CD14-positive monocyte (primary cell): ENCODE results near the gene RSAD2. TPM values are rescaled to one million over a fixed set of nuclear protein-coding genes. Genes with fewer than 3 reads are reported as not detected.
A peak's percentile ranks its signal among the peaks of the same experiment; 100 is the strongest.

Source experiments
- DNase-seq, 3 donors: peaks; one replicate each; pipeline ENCODE4 v3.0.0-alpha.2; 2011 to 2022
- H2AFZ ChIP-seq: 2 replicates; pipeline ENCODE4 v1.6.0; 2012; ENCODE audit warnings: mild to moderate bottlenecking, low read depth, low read length, inconsistent platforms; ENCODE audit not compliant: insufficient read depth, poor library complexity, severe bottlenecking
- H3K27ac ChIP-seq, 2 donors: 1 replicate in 1 of 2; 2 replicates in 1 of 2; pipeline ENCODE4 v1.5.1; 2012 to 2013; ENCODE audit warnings: low read length in 2 of 2, control low read depth in 1 of 2, inconsistent platforms in 1 of 2, low read depth in 1 of 2, mild to moderate bottlenecking in 1 of 2
- H3K27me3 ChIP-seq, 2 donors: one replicate each; pipeline versions ENCODE4 v1.6.0 to v1.6.1; 2011 to 2013; ENCODE audit warnings: low read length in 2 of 2; ENCODE audit not compliant: control insufficient read depth in 2 of 2, insufficient read depth in 2 of 2
- H3K36me3 ChIP-seq, 2 donors: replicated peaks in 1 of 2; 1 replicate in 1 of 2; 2 replicates in 1 of 2; pipeline versions ENCODE4 v1.5.1 to v1.6.1; 2012 to 2013; ENCODE audit warnings: low read length in 2 of 2, control low read depth in 1 of 2, inconsistent platforms in 1 of 2, mild to moderate bottlenecking in 1 of 2; ENCODE audit not compliant: insufficient read depth in 2 of 2, control insufficient read depth in 1 of 2
- H3K4me1 ChIP-seq, 2 donors: 1 replicate in 1 of 2; 2 replicates in 1 of 2; pipeline versions ENCODE4 v1.5.1 to v1.6.1; 2012 to 2013; ENCODE audit warnings: low read length in 2 of 2, control low read depth in 1 of 2, inconsistent platforms in 1 of 2, mild to moderate bottlenecking in 1 of 2, moderate library complexity in 1 of 2; ENCODE audit not compliant: insufficient read depth in 2 of 2, control insufficient read depth in 1 of 2
- H3K4me2 ChIP-seq: replicated peaks from 2 replicates; pipeline ENCODE3; 2012; ENCODE audit warnings: low read length, moderate library complexity, mild to moderate bottlenecking; ENCODE audit not compliant: poor library complexity, severe bottlenecking; ENCODE audit errors: extremely low read depth
- H3K4me3 ChIP-seq, 3 experiments: fragments of 200-600 bp in 1 of 3; sonication (generic) in 1 of 3; replicated peaks in 1 of 3; 1 replicate in 2 of 3; 2 replicates in 1 of 3; pipeline ENCODE4 v1.5.1; 2011 to 2013; ENCODE audit warnings: low read length in 3 of 3, mild to moderate bottlenecking in 3 of 3, control low read depth in 2 of 3, low read depth in 2 of 3, inconsistent platforms in 1 of 3, moderate library complexity in 1 of 3
- H3K79me2 ChIP-seq: 2 replicates; pipeline ENCODE4 v1.6.0; 2012; ENCODE audit warnings: mild to moderate bottlenecking, control low read depth, inconsistent platforms, low read length, moderate library complexity; ENCODE audit not compliant: insufficient read depth
- H3K9ac ChIP-seq: 2 replicates; pipeline ENCODE4 v1.6.0; 2017; ENCODE audit warnings: low read length, mild to moderate bottlenecking; ENCODE audit not compliant: insufficient read depth, poor library complexity, severe bottlenecking
- H3K9me3 ChIP-seq, 2 donors: replicated peaks in 1 of 2; 1 replicate in 1 of 2; 2 replicates in 1 of 2; pipeline versions ENCODE4 v1.5.1 to v1.6.1; 2012 to 2013; ENCODE audit warnings: low read length in 2 of 2, control low read depth in 1 of 2; ENCODE audit not compliant: control insufficient read depth in 1 of 2, insufficient read depth in 1 of 2
- H4K20me1 ChIP-seq: 2 replicates; pipeline ENCODE4 v1.6.0; 2012; ENCODE audit warnings: mild to moderate bottlenecking, low read length, control low read depth, moderate library complexity; ENCODE audit not compliant: insufficient read depth
- H3K27ac Mint-ChIP-seq, 7 donors: one replicate each; pipeline ENCODE4 v1.8.0; 2020; ENCODE audit warnings: mild to moderate bottlenecking in 7 of 7, mixed read lengths in 7 of 7, moderate library complexity in 6 of 7, inconsistent platforms in 2 of 7
- H3K27me3 Mint-ChIP-seq, 3 donors: one replicate each; pipeline ENCODE4 v1.8.0; 2021 to 2022; ENCODE audit warnings: low read depth in 3 of 3, mild to moderate bottlenecking in 3 of 3, mixed read lengths in 3 of 3, moderate library complexity in 3 of 3, inconsistent platforms in 1 of 3
- H3K36me3 Mint-ChIP-seq, 2 donors: one replicate each; pipeline ENCODE4 v1.8.0; 2020; ENCODE audit warnings: mixed read lengths in 2 of 2, inconsistent platforms in 1 of 2, mild to moderate bottlenecking in 1 of 2
- H3K4me1 Mint-ChIP-seq: one replicate; pipeline ENCODE4 v1.8.0; 2020; ENCODE audit warnings: mild to moderate bottlenecking, mixed read lengths
- H3K4me3 Mint-ChIP-seq, 2 donors: one replicate each; pipeline ENCODE4 v1.8.0; 2020; ENCODE audit warnings: mild to moderate bottlenecking in 2 of 2, mixed read lengths in 2 of 2, moderate library complexity in 1 of 2
- H3K9me3 Mint-ChIP-seq, 7 donors: one replicate each; pipeline ENCODE4 v1.8.0; 2020 to 2022; ENCODE audit warnings: mixed read lengths in 7 of 7, mild to moderate bottlenecking in 6 of 7, moderate library complexity in 6 of 7, inconsistent platforms in 2 of 7
- WGBS: methylation state at CpG from one replicate; pipeline ENCODE4 v1.1.5; 2013; ENCODE audit warnings: missing lambda C conversion rate; ENCODE audit not compliant: insufficient coverage; 5-methylcytosine and 5-hydroxymethylcytosine counted together
- intact Hi-C, 2 donors: fragments of 100-400 bp; cut with micrococcal nuclease; formaldehyde crosslinking; loops; one replicate each; pipeline versions ENCODE4 v1.15.0 to v1.15.1; 2023
- polyA plus RNA-seq, 3 donors: library from polyadenylated mRNA; depleted of rRNA in 1 of 3; unstranded in 2 of 3; stranded (reverse) in 1 of 3; fragments of 300-500 nt in 2 of 3; fragments of >200 nt in 1 of 3; fragmentation: Illumina TruSeq in 2 of 3; gene quantifications; 1 replicate in 2 of 3; 2 replicates in 1 of 3; pipeline ENCODE4 v1.2.3, GENCODE V29; 2012 to 2021
- TF ChIP-seq, protein P1 (sequence below): fragments of 200-600 bp; IDR thresholded peaks from one replicate; pipeline ENCODE4 v1.8.0; 2022; ENCODE audit warnings: antibody characterized with exemption, mild to moderate bottlenecking

Gene RSAD2
- polyA plus RNA-seq, 3 donors, result 6.0 to 12.6 (median 10.3) TPM

DNA sequence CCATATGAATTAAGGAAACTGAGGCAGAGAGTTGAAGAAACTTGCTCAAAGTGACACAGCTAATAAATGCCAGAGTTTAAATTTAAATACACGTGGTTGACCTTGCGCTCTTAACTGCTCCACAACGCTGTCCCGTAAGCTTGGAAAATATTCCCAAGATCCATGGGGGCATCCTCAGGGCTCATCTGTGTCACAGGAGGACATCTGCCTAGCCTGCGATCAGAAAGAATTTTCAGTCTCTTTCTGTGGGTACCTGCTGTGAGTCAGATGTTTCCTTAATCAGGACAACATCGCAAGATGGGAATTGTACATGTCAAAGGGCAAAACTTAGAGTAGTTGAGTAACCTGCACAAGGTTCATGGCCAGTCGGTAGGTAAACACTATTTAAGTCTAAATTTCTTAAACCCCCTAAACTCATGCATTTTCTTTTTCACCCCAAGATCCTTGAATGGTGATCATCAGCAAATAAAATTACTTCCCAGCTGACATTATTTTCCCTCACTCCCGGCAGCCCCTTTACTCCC, 13.3 kb upstream of the RSAD2 start:
- Histone ChIP-seq H3K36me3 (peaks cover 36 to 43% of the 10 kb centered on the region in 2 donors), H3K27me3 (no peaks in the 10 kb centered on the region), H3K4me3 (peak overlapping the region; percentile 79 to 93 (median 92)), H3K27ac (peak overlapping the region in 1 of 2 donors; percentile 78), H4K20me1 (no peaks in the 10 kb centered on the region), H3K79me2 (peaks cover 10% of the 10 kb centered on the region), H3K4me1 (peaks cover 23 to 25% of the 10 kb centered on the region in 2 donors), H3K4me2 (peak overlapping the region; percentile 76), H2AFZ (peak overlapping the region; percentile 94), H3K9me3 (peaks cover 16 to 19% of the 10 kb centered on the region in 2 donors), H3K9ac (peak overlapping the region; percentile 83)
- Mint-ChIP-seq H3K36me3 (peaks cover 45 to 47% of the 10 kb centered on the region in 2 donors), H3K27me3 (peaks cover 0 to 2% (median 0%) of the 10 kb centered on the region in 3 donors), H3K4me3 (peak overlapping the region; percentile 80 to 89), H3K27ac (peak overlapping the region in 4 of 7 donors; percentile 26 to 47 (median 36)), H3K9me3 (peaks cover 17 to 26% (median 20%) of the 10 kb centered on the region in 7 donors), H3K4me1 (peaks cover 34% of the 10 kb centered on the region)
- WGBS, result 75% methylated on average over 6 of the region's 8 CpGs
- no peak for DNase-seq
- intact Hi-C loops, result no loop called here
- TF ChIP-seq, protein P1, sequence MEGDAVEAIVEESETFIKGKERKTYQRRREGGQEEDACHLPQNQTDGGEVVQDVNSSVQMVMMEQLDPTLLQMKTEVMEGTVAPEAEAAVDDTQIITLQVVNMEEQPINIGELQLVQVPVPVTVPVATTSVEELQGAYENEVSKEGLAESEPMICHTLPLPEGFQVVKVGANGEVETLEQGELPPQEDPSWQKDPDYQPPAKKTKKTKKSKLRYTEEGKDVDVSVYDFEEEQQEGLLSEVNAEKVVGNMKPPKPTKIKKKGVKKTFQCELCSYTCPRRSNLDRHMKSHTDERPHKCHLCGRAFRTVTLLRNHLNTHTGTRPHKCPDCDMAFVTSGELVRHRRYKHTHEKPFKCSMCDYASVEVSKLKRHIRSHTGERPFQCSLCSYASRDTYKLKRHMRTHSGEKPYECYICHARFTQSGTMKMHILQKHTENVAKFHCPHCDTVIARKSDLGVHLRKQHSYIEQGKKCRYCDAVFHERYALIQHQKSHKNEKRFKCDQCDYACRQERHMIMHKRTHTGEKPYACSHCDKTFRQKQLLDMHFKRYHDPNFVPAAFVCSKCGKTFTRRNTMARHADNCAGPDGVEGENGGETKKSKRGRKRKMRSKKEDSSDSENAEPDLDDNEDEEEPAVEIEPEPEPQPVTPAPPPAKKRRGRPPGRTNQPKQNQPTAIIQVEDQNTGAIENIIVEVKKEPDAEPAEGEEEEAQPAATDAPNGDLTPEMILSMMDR, result no peak

DNA sequence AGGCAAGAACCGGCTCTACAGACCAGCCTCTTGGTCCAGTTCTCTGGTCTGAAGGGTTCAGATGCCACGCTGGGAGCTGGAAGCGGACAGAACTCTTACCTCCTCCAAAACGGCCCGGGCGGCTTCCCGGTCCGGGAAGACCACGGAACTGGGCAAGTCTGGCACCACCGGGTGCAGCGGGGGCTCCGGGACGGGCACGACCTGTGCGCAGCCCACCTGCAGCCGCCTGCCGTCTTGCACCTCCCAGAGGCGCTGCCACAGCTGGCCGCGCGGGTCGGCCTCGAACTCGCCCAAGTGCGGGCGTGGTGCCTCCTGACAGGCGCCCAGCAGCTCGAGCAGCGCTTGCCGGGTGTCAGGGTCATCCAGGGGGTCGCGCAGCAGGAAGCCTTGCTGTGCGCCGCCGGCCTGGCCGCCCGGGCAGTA, 12.6 kb upstream of the RSAD2 start:
- Histone ChIP-seq H4K20me1 (no peaks in the 10 kb centered on the region), H3K4me3 (peak overlapping the region; percentile 79 to 93 (median 92)), H3K27me3 (no peaks in the 10 kb centered on the region), H3K9me3 (peaks cover 10 to 14% of the 10 kb centered on the region in 2 donors), H3K4me2 (peak overlapping the region; percentile 76), H3K27ac (peak overlapping the region in 1 of 2 donors; percentile 78), H3K36me3 (peaks cover 30 to 36% of the 10 kb centered on the region in 2 donors), H3K4me1 (peaks cover 23 to 25% of the 10 kb centered on the region in 2 donors), H3K79me2 (peaks cover 10% of the 10 kb centered on the region), H3K9ac (peak overlapping the region; percentile 83), H2AFZ (peak overlapping the region; percentile 94)
- Mint-ChIP-seq H3K9me3 (peaks cover 10 to 19% (median 16%) of the 10 kb centered on the region in 7 donors), H3K27me3 (peaks cover 0 to 2% (median 0%) of the 10 kb centered on the region in 3 donors), H3K4me3 (peak overlapping the region; percentile 80 to 89), H3K27ac (peak overlapping the region in 4 of 7 donors; percentile 26 to 48 (median 37)), H3K4me1 (peaks cover 34% of the 10 kb centered on the region), H3K36me3 (peaks cover 40 to 43% of the 10 kb centered on the region in 2 donors)
- intact Hi-C loops, result loop anchor here in 1 of 2 donors (5.0 kb wide), 1 partner anchor 38 kb away; no protein-coding TSS in a partner anchor
- 2% methylated on average over 36 of the region's 37 CpGs for WGBS
- TF ChIP-seq, protein P1, result no peak
- DNase-seq, result no peak
